ENCODE measurements around the gene PLXNB3.
A peak's percentile ranks its signal among the peaks of the same experiment; 100 is the strongest.
"Not testable (repeated sequence)": the region's sequence is repeated elsewhere in the genome, so short reads cannot be mapped to it uniquely, and the experiment has no call there.

PLXNB3 gene

GRCh38 chrX:153794018-153794896 is 30.2 kb downstream of the PLXNB3 start, which contains the start of the genes IDH3G and SSR4:
Gene IDH3G, minus strand, starts transcription at chrX:153794375. Its CDS starts 49 bp downstream, at chrX:153794326.
Gene SSR4, plus strand, starts transcription at chrX:153794668. Its CDS starts 20 bp downstream, at chrX:153794688.
- DNase-seq = peak; percentile 92

DNA sequence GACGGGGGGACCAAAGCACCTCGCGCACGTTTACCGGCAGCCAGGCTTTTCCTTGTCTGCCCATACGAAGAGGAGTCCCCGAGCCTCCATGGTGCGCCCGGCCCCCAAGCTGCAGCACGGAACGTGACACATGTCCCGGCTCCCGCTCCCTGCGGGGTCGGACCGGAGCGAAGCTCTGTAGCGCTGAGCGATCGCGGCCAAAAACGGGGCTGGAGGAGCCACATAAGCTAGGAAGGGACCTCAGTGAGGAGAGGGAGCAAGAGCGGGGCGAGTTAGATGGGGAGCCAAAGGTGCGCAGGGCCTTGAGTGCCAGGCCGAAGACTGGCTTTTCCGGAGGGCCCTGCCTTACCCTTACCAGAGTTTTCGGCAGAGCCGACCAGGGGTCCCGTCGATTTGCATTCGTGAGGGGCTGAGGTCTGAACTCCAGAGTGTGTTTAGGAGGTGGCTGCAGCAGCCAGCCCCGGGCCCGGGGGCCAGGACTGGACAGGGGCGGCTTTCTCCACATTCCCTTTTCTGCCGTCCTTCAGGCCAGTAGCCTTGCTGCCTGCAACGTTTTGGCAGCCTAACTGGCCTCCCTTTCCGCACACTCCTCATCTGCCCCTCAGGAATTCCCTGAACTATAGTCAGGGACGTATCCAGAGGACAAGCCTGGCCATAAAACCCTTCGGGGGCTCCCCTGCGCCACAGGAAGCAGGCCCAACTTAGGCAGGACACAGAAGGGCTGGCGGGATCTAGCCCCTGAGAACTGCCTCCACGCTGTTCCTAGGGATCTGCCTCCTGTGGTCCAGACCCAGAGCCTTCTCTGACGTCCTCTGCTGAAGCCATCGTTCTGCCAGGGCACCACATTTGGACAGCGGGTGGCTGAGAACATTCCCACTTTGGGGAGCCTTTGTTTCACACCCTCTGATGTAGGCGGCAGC is 31.1 kb downstream of the PLXNB3 start:
- no peak for DNase-seq

GRCh38 chrX:153797415-153798015 is 33.5 kb downstream of the PLXNB3 start:
- DNase-seq = no peak

DNA sequence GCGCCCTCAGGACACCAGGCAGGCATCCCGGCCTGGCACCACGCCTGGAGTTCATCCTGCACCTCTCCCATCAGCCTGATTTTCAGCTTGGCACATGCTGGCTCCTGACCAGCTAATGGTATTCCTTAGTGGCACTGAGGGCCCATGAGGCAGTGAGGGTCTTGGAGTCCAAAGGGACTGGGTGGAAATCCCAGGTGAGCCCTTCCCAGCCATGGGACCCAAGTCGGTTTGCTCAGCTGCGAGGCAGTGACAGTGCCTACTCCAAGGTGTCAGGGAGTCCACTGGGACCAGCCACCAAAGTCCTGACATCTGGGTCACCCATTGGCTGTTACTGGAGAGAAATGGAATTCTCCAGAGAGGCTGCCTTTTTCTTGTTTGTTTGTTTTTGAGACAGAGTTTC is 35.3 kb downstream of the PLXNB3 start:
- DNase-seq = no peak

- no peak for DNase-seq
These were observed 36.2 kb downstream of the PLXNB3 start for GRCh38 chrX:153800177-153800722.

DNA sequence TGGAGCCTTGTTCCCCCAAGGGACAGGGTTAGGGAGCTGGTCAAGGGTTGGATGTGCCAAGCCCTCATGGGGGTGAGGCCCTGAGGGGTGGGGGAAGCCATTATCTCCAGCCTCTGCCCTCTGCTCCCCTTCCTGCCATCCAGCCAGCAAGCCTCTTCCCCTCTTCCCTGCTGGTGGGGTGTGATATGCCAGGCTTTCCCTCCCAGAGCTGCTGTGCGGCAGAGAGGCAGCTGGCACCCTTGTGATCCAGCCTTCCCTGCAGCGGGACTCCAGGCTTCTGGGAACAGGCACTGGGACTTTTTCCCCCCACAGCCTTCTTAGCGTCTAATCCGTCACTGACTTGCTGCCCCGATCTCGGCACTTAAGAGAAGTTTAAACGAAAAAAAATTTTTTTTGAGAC is 36.7 kb downstream of the PLXNB3 start:
- DNase-seq = no peak

DNA sequence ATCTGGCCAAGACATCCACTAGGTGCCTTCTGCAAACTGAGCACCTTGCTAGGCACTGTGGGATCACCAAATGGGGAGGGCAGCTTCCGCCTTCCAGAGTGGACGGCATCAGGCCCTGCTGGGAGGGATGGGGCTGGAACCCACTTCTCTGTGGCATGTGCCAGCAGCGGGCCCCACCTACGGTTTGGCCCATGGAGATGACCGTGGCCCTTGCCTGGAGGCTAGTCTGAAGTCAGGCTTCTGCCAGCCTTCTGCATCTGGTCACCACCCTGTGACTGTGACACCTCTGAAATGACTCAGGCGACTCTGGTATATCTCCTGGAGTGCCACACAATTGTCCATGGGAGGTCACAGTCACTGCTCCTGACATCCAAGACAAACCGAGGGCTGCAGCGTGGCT is 37.6 kb downstream of the PLXNB3 start:
- no peak for DNase-seq

GRCh38 chrX:153802513-153803045 is 38.5 kb downstream of the PLXNB3 start:
- DNase-seq = no peak

DNA sequence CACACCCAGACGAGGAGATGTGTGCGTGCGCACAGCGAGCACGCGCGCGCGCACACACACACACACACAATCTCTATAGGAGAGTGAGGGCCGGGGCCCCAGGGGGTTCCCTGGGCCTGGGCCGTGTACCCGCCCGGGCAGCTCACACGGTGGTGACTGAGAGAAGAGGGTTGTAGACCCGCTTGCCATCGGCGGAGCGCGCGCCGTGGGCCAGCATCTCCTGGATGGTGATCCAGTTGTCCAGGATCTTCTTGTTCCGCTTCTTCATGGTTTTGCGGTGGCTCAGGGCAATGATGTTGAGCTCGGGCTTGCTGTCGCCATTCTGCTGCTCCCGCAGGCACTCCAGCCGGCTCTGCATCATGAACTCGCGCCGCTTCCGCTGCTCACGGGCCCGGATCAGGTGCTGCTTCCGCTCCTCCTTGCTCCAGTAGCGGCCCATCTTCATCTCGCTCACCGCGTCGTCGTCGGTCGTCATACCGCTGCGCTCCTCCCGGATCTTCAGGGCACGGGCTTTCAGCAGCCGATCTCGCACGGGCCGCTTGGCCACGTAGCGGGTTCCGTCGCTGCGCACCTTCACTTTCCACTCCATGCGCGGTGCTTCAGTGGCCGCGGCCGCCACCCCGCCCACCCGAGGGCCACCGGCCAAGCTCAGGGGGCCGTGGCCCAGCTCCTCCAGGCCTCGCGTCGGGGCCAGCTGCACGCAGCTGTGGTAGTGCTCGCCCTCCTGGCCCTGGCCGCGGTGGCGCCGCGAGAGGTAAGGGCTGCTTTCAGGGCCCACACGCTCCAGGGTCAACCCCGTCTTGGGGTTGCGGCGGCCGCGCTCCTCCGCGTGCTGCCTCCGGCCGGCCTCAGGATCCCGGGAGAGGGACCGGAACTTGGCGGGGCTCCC is 39.4 kb downstream of the PLXNB3 start:
- no peak for DNase-seq

- DNase-seq = no peak
These were observed 40.1 kb downstream of the PLXNB3 start for GRCh38 chrX:153804100-153804595.

DNA sequence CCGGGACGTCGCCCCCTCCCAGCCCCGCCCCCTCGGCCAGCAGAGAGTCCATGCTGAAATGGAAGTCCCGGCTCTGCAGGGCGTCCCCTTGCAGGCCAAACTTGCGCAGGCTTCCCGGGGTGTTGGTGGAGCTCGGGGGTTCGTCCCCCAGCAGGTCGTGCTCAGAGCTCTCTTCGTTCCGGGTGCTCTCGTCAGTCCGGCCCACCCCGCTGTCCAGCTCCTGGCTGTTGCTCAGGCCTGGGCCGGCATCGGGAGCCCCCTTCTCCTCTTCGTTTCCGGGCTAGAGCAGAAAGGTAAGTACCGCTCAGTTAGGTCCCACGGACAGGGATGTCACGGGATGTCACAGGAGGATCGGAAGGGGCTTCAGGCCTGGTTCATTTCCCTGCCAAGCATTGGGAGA is 40.6 kb downstream of the PLXNB3 start:
- no peak for DNase-seq

GRCh38 chrX:153805436-153805835 is 41.4 kb downstream of the PLXNB3 start:
- DNase-seq = no peak

DNA sequence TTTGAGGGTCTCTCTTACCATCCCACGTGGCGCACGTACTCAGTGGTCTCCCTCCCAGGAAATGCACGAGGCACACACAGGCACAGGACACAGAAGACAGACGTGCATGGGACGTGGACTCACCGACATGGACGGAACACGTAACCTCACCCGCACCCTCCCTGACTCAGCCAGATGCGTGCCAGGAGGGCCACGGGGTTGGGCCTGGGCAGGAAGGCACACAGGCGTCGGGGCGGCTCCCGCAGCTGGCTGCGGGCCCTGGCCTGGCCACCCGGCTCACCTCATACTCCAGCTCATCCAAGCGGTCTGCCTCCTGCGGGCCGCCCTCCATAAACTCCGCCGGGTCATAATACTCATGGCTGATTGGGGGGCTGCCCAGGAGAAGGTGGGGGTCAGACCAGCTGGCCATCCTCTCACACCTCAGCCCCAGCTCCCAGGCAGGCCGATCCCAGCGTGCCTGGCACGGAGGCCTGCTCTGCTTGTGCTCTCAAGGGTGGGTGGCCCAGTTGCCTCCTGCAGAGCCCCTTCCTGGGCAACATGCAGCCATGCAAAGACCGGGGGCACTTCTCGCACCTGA is 43.0 kb downstream of the PLXNB3 start:
- no peak for DNase-seq

- DNase-seq = no peak
These were observed 43.9 kb downstream of the PLXNB3 start for GRCh38 chrX:153807976-153808375.

GRCh38 chrX:153812220-153812619 is 48.2 kb downstream of the PLXNB3 start:
- no peak for DNase-seq

GRCh38 chrX:153813161-153813560 is 49.1 kb downstream of the PLXNB3 start:
- no peak for DNase-seq

DNA sequence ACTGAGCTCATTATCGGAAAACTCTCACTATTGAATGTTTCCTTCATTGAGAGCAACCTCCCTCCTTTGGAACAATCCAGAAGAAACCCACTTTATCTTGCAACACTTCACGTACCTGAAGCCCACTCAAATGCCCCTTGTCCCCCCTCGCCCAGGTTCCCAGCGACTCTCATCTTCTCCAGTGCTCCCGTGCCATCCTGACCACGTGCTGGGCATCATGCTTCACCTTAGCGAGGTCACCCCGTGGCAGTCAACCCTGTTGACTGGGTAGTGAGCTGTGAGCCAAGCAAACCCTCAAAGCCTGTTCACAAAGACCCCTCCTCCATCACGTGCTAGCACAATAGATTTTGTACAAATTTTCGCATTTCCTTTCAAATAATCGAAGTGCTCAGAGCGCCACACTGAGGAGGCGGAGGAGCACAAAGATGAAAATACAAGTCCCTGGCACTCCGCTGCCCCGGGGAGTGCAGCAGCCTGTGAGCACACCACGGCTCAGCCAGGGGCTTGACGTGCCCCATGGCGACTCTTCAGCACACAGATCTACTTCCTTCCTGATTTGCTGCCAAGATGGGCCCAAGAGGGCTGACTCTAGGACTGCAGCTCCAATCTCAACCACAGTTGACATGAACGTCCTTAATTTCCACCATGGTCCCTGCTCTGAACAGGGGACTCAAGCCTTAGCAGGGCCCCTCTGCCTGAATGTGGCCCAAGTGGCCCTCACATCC is 50.7 kb downstream of the PLXNB3 start:
- no peak for DNase-seq

DNA sequence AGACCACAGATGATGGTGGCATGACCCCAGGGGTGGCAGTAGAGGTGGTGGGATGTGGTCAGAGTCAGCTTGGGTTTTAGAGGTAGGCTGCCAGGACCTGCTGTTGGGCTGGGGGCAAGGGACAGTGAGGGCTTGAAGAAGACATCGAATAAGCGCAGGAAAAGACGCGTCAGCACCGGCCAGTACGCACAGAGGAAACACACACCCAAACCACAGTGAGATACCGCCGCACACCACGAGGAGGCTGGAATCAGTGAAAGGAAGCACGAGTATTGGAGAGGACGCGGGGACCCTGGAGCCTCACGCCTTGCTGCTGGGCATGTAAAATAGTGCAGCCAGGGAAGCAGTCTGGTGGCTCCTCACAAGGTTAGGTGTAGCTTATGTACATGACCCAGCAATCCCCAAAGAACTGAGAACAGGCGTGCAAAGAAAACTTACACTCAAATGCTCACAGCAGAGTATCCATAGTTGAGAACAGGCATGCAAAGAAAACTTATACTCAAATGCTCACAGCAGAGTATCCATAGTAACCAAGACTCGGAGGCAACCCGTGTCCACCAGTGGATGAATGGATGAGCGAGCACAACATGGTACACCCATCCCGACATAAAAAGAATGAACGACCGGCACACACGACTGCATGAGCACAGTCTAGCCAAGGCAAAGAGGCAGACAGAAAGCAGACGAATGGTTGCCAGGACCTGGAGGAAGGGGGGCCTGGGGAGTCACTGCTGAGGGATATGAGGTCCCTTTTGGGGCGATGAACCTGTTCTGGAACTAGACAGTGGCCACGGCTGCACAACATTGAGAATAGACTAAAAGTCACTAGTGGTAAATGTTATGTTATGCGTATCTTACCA is 53.0 kb downstream of the PLXNB3 start:
- no peak for DNase-seq

DNA sequence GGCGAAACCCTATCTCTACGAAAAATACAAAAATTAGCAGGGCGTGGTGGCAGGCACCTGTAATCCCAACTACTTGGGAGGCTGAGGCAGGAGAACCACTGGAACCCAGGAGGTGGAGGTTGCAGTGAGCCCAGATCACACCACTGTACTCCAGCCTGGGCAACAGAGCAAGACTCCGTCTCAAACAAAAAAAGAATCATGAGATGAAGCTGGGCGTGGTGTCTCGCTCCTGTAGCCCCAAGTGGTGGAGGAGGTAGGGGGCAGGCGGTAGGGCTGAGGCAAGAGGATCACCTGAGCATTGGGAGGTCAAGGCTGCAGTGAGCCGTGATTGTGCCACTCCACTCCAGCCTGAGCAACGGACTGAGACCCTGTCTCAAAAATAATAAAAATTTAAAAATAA is 54.0 kb downstream of the PLXNB3 start:
- not testable (repeated sequence) for DNase-seq
